Esophagus squamous epithelium (tissue), 4 donors: ENCODE data around the gene RBM22.

ENCODE experiments used
- POLR2A ChIP-seq, 4 donors: fragments of 450-650 bp; IDR thresholded peaks; one replicate each; pipeline ENCODE4 v1.6.1; 2017; ENCODE audit warnings: antibody characterized with exemption in 4 of 4, mild to moderate bottlenecking in 4 of 4, moderate library complexity in 3 of 4
- TF ChIP-seq, protein P1 (sequence below), 6 experiments: fragments of 450-650 bp in 4 of 6; fragments of 200-600 bp in 2 of 6; sonication (generic) in 2 of 6; IDR thresholded peaks; one replicate each; pipeline ENCODE4 v1.5.1; 2016 to 2019; ENCODE audit warnings: antibody characterized with exemption in 6 of 6, mild to moderate bottlenecking in 4 of 6, moderate library complexity in 4 of 6

DNA sequence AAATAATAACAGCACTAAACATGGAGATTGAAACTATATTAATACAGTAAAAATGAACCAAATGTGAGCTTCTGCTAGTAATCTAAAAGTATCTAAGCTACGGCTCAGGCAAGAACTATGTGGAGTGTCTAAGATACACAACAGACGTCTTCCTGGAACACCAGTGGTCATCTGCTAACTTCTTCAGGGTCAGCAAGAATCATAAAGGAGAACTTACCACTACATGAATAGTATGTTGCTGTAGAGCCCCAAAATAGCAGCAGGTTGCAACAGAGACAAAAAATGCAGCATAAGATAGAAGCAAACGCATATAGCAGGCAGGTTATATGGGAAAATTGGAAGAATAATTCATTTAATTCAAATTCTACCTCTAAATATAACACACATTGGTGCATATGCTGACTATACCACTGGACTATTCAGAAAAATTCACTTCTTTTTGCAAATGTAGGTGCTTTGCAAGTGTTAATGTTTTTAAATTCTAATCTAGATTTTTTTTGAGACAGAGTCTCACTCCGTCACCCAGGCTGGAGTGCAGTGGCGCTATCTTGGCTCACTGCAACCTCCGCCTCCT lies 30.9 kb upstream of the RBM22 start:
- TF ChIP-seq, protein P1, sequence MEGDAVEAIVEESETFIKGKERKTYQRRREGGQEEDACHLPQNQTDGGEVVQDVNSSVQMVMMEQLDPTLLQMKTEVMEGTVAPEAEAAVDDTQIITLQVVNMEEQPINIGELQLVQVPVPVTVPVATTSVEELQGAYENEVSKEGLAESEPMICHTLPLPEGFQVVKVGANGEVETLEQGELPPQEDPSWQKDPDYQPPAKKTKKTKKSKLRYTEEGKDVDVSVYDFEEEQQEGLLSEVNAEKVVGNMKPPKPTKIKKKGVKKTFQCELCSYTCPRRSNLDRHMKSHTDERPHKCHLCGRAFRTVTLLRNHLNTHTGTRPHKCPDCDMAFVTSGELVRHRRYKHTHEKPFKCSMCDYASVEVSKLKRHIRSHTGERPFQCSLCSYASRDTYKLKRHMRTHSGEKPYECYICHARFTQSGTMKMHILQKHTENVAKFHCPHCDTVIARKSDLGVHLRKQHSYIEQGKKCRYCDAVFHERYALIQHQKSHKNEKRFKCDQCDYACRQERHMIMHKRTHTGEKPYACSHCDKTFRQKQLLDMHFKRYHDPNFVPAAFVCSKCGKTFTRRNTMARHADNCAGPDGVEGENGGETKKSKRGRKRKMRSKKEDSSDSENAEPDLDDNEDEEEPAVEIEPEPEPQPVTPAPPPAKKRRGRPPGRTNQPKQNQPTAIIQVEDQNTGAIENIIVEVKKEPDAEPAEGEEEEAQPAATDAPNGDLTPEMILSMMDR (IDR thresholded peaks at IDR 0.05) = no peak
- no peak for TF ChIP-seq POLR2A (IDR thresholded peaks at IDR 0.05)
